ENCODE measurements around the gene PRKCH.

GRCh38 chr14:61455351-61455750, 134.0 kb downstream of the PRKCH start:
- TF ChIP-seq CTCF (IDR thresholded peaks at IDR 0.05) (no peak), POLR2A (IDR thresholded peaks at IDR 0.05) (no peak)
